K562 (cell line): ENCODE results near the gene TRPM2. TPM values are rescaled to one million over a fixed set of nuclear protein-coding genes. Genes with fewer than 3 reads are reported as not detected.

Experiments used
- CAMTA2 ChIP-seq: fragments of 250-450 bp; sonication (Bioruptor Pico); conservative IDR thresholded peaks from 2 replicates; pipeline ENCODE4 v1.5.1; 2022
- FOXK2 ChIP-seq, 2 experiments: fragments of 450-650 bp; IDR thresholded peaks in 1 of 2; conservative IDR thresholded peaks in 1 of 2; 2 replicates each; pipeline ENCODE4 v1.6.1; 2016; ENCODE audit warnings: low read depth in 2 of 2, mild to moderate bottlenecking in 1 of 2
- FOXO4 ChIP-seq: fragments of 450-650 bp; formaldehyde crosslinking; IDR thresholded peaks from 2 replicates; pipeline ENCODE4 v1.4.0; 2020; ENCODE audit warnings: mild to moderate bottlenecking, moderate library complexity
- HNRNPK ChIP-seq: fragments of 200-400 bp; formaldehyde crosslinking; IDR thresholded peaks from one replicate; pipeline ENCODE4 v1.6.1; 2018; ENCODE audit warnings: mild to moderate bottlenecking, low read depth, low read length; ENCODE audit not compliant: poor library complexity, severe bottlenecking
- IRF2 ChIP-seq: sonication (generic); formaldehyde crosslinking; IDR thresholded peaks from 2 replicates; pipeline ENCODE4 v1.8.1; 2022; ENCODE audit warnings: mild to moderate bottlenecking, missing genetic modification reagents
- NFXL1 ChIP-seq: fragments of 450-650 bp; formaldehyde crosslinking; IDR thresholded peaks from 2 replicates; pipeline ENCODE4 v1.4.0; 2021; ENCODE audit warnings: mild to moderate bottlenecking
- POLR3G ChIP-seq: IDR thresholded peaks from 2 replicates; pipeline ENCODE4 v1.6.1; 2011; ENCODE audit not compliant: insufficient read length, insufficient replicate concordance; ENCODE audit errors: extremely low read depth
- SMAD1 ChIP-seq: fragments of 150-350 bp; IDR thresholded peaks from 2 replicates; pipeline ENCODE4 v1.6.1; 2014; ENCODE audit warnings: low read length, low read depth; ENCODE audit not compliant: partially characterized antibody
- ZNF184 ChIP-seq: sonication (generic); formaldehyde crosslinking; IDR thresholded peaks from 2 replicates; pipeline ENCODE4 v1.5.0; 2020; ENCODE audit warnings: missing genetic modification reagents
- ZNF197 ChIP-seq: fragments of 200-800 bp; sonication (Bioruptor generic); IDR thresholded peaks from 2 replicates; pipeline ENCODE4 v1.6.1; 2016; ENCODE audit warnings: low read depth, missing genetic modification characterization, missing compliant biosample characterization
- ZNF398 ChIP-seq: fragments of 250-450 bp; sonication (Bioruptor Pico); IDR thresholded peaks from 2 replicates; pipeline ENCODE4 v1.8.0; 2021; ENCODE audit warnings: moderate library complexity, mild to moderate bottlenecking, inconsistent platforms
- polyA plus RNA-seq, 8 experiments: library from polyadenylated mRNA; depleted of rRNA in 4 of 8; stranded (reverse) in 5 of 8; unstranded in 3 of 8; fragments of >200 nt; fragmentation: Nextera tagmentation in 2 of 8; fragmentation: Illumina TruSeq in 1 of 8; extraction: Ambion mirVana in 2 of 8; extraction: Trizol in 1 of 8; gene quantifications; 2 replicates each; pipeline versions ENCODE4 v1.2.1 to v1.2.3, GENCODE V29; 2011 to 2014; ENCODE audit warnings: inconsistent platforms in 1 of 8, missing spikeins in 1 of 8
- total RNA-seq, 7 experiments: library from RNA; depleted of rRNA in 6 of 7; stranded (reverse); fragments of >200 nt in 6 of 7; fragmentation: Illumina TruSeq in 2 of 7; extraction: Trizol in 2 of 7; gene quantifications; 2 replicates each; pipeline versions ENCODE4 v1.2.1 to v1.2.3, GENCODE V29; 2011 to 2021; ENCODE audit warnings: low replicate concordance in 1 of 7

Gene TRPM2
- total and polyA plus RNA-seq, 9 of the 15 experiments (the other 6 are each of a cell fraction or from before 2014, with no cell fraction given): 0.33 to 2.1 (median 0.98) TPM; not detected in 2

DNA sequence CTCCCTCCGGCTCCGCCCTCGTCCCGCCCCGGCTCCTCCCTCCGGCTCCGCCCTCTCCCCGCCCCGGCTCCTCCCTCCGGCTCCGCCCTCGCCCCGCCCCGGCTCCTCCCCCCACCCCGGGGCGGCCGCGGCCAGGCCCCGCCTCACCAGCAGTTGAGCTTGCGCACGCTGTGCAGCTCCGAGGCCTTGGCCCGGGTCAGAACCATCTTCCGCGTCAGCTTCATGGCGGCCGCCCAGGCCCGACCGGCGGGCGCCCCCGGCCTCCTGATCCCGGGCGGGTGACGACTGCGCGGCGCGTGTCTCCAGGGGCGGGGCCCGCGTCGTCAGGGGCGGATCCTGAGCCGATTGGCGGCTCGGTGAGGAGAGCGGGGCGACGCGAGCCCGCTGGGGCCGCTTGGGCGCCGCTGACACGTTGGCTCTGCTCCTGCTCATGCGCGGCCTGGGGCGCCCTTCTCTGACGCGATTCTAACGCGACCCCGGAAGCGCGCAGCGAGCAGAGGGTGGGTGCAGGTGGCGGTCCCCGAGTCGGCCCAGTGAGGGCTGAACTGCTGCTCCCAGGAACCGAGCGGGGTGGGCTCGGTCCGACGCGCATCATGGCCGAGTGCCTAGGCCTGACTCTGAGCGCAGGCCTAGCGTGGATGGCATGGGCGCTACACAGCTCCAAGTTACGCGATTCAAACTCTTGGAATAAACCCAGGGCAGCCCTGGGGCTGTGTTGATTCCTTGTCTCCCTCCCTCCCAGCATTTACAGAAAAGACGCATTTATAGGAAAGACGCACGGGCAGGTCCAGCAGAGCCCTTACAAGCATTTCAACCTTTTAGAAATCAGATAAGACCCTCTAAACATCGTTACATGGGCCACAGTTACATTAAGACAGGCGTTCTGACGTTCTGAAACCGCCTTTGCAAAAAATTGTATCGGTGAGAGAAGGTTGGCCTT lies 14.2 kb upstream of the TRPM2 start, which contains the start of gene CFAP410 (continued):
- TF ChIP-seq FOXO4 (CRISPR knock-in tag) (peak; percentile 59; the same call in 1 of the 2 replicates), CAMTA2 (CRISPR knock-in tag) (peak; percentile 81; the same call in 1 of the 2 replicates), POLR3G (no peak), ZNF197 (0 out of 2 replicates have a peak, but pooled peaks have one; percentile 57), ZNF184 (CRISPR knock-in tag) (no peak), SMAD1 (no peak), NFXL1 (CRISPR knock-in tag) (no peak), FOXK2 (conservative IDR thresholded peaks at IDR 0.05 in 1 of 2, IDR thresholded peaks at IDR 0.05 in 1 of 2; ENCODE audit: low read depth in 2 of 2) (peak; percentile 91 to 94), HNRNPK (no peak), IRF2 (CRISPR knock-in tag) (no peak), ZNF398 (CRISPR knock-in tag) (no peak)
